ENCODE results near the gene SLC9A3. TPM values are rescaled to one million over a fixed set of nuclear protein-coding genes. Genes with fewer than 3 reads are reported as not detected.
"Not testable (repeated sequence)": the region's sequence is repeated elsewhere in the genome, so short reads cannot be mapped to it uniquely, and the experiment has no call there.

Gene SLC9A3
- polyA plus RNA-seq, 1 donor: 1.8 TPM

- not testable (repeated sequence) for DNase-seq (ENCODE audit: low read depth)
Observed at GRCh38 chr5:507986-508575, 16.2 kb downstream of the SLC9A3 start.

- DNase-seq (ENCODE audit: low read depth): no peak
Observed at GRCh38 chr5:505951-506525, 18.2 kb downstream of the SLC9A3 start.

GRCh38 chr5:504326-505154 lies 19.7 kb downstream of the SLC9A3 start:
- DNase-seq (ENCODE audit: low read depth): no peak

GRCh38 chr5:502325-503079 lies 21.7 kb downstream of the SLC9A3 start:
- no peak for DNase-seq (ENCODE audit: low read depth)

GRCh38 chr5:501831-502184 lies 22.4 kb downstream of the SLC9A3 start:
- no peak for DNase-seq (ENCODE audit: low read depth)

- no peak for DNase-seq (ENCODE audit: low read depth)
Observed at GRCh38 chr5:501105-501830, 23.0 kb downstream of the SLC9A3 start.

- DNase-seq (ENCODE audit: low read depth): no peak
Observed at GRCh38 chr5:500491-500890, 23.8 kb downstream of the SLC9A3 start.

GRCh38 chr5:499233-500209 lies 24.7 kb downstream of the SLC9A3 start:
- no peak for DNase-seq (ENCODE audit: low read depth)

GRCh38 chr5:497871-498509 lies 26.3 kb downstream of the SLC9A3 start:
- no peak for DNase-seq (ENCODE audit: low read depth)

GRCh38 chr5:497090-497700 lies 27.1 kb downstream of the SLC9A3 start:
- no peak for DNase-seq (ENCODE audit: low read depth)

GRCh38 chr5:496028-496427 lies 28.2 kb downstream of the SLC9A3 start:
- no peak for DNase-seq (ENCODE audit: low read depth)

- DNase-seq (ENCODE audit: low read depth): no peak
Observed at GRCh38 chr5:494667-495255, 29.5 kb downstream of the SLC9A3 start.

- no peak for DNase-seq (ENCODE audit: low read depth)
Observed at GRCh38 chr5:493758-494157, 30.5 kb downstream of the SLC9A3 start.

GRCh38 chr5:493119-493701 lies 31.0 kb downstream of the SLC9A3 start:
- no peak for DNase-seq (ENCODE audit: low read depth)

GRCh38 chr5:492314-492893 lies 31.8 kb downstream of the SLC9A3 start:
- no peak for DNase-seq (ENCODE audit: low read depth)

- no peak for DNase-seq (ENCODE audit: low read depth)
Observed at GRCh38 chr5:491856-492155, 32.4 kb downstream of the SLC9A3 start.

GRCh38 chr5:491119-491855 lies 33.0 kb downstream of the SLC9A3 start:
- DNase-seq (ENCODE audit: low read depth): no peak
